Inflammatory macrophage treated with lipopolysaccharide for 1 hour (primary cell): ENCODE measurements around the gene FITM2.
"Not testable (repeated sequence)": the region's sequence is repeated elsewhere in the genome, so short reads cannot be mapped to it uniquely, and the experiment has no call there.

ENCODE experiments used
- DNase-seq, 2 donors: peaks; one replicate each; pipeline ENCODE4 v3.0.0-alpha.2; 2020 to 2022

Gene FITM2

GRCh38 chr20:44310664-44311639, at the start of gene FITM2:
Gene FITM2 (minus strand): TSS chr20:44311202. CDS start chr20:44311148, 54 bp downstream.
- DNase-seq = peak; percentile 95 to 99

- DNase-seq = no peak
These were observed 49.2 kb upstream of the FITM2 start for GRCh38 chr20:44360221-44360620.

GRCh38 chr20:44358776-44359175, 47.8 kb upstream of the FITM2 start:
- no peak for DNase-seq

- DNase-seq = no peak
These were observed 46.6 kb upstream of the FITM2 start for GRCh38 chr20:44357555-44358125.

- no peak for DNase-seq
These were observed 46.0 kb upstream of the FITM2 start for GRCh38 chr20:44357020-44357419.

- DNase-seq = no peak
These were observed 45.3 kb upstream of the FITM2 start for GRCh38 chr20:44356353-44356723.

- no peak for DNase-seq
These were observed 44.7 kb upstream of the FITM2 start, which contains the start of gene HNF4A for GRCh38 chr20:44355498-44356352. Gene HNF4A (plus strand): TSS chr20:44355699. CDS start chr20:44355805, 106 bp downstream.

GRCh38 chr20:44354979-44355497, 44.0 kb upstream of the FITM2 start:
- DNase-seq = no peak

- DNase-seq = no peak
These were observed 39.6 kb upstream of the FITM2 start for GRCh38 chr20:44350567-44350966.

GRCh38 chr20:44349349-44349748, 38.3 kb upstream of the FITM2 start:
- DNase-seq = no peak

GRCh38 chr20:44348168-44348659, 37.2 kb upstream of the FITM2 start:
- no peak for DNase-seq

- DNase-seq = not testable (repeated sequence)
These were observed 34.9 kb upstream of the FITM2 start for GRCh38 chr20:44345941-44346340.

GRCh38 chr20:44345147-44345546, 34.1 kb upstream of the FITM2 start:
- DNase-seq = no peak

- DNase-seq = no peak
These were observed 33.7 kb upstream of the FITM2 start for GRCh38 chr20:44344723-44345122.

GRCh38 chr20:44343162-44343675, 32.2 kb upstream of the FITM2 start:
- DNase-seq = no peak

GRCh38 chr20:44342248-44342647, 31.2 kb upstream of the FITM2 start:
- DNase-seq = no peak

GRCh38 chr20:44336725-44337380, 25.9 kb upstream of the FITM2 start, which contains the start of gene R3HDML:
Gene R3HDML (plus strand): TSS chr20:44337043. CDS start chr20:44337158, 115 bp downstream.
- no peak for DNase-seq

- DNase-seq = no peak
These were observed 25.1 kb upstream of the FITM2 start for GRCh38 chr20:44336086-44336485.

GRCh38 chr20:44335675-44336074, 24.7 kb upstream of the FITM2 start:
- DNase-seq = no peak

- DNase-seq = no peak
These were observed 23.7 kb upstream of the FITM2 start for GRCh38 chr20:44334709-44335108.

GRCh38 chr20:44334306-44334705, 23.3 kb upstream of the FITM2 start:
- no peak for DNase-seq

- no peak for DNase-seq
These were observed 20.2 kb upstream of the FITM2 start for GRCh38 chr20:44331201-44331600.
